ENCODE measurements around the gene SEMA6A.

The SEMA6A gene

GRCh38 chr5:116395226-116395625, 179.4 kb downstream of the SEMA6A start:
- no peak for DNase-seq

GRCh38 chr5:116394186-116394867, 180.3 kb downstream of the SEMA6A start:
- no peak for DNase-seq

Data from T1000 (cell line).